ENCODE results near the gene PCBP4. TPM values are rescaled to one million over a fixed set of nuclear protein-coding genes. Genes with fewer than 3 reads are reported as not detected.

The PCBP4 gene
- total and polyA plus RNA-seq, 2 donors (not counting 1 experiment from before 2014, with no cell fraction given): 15.3 to 25.6 TPM

DNA sequence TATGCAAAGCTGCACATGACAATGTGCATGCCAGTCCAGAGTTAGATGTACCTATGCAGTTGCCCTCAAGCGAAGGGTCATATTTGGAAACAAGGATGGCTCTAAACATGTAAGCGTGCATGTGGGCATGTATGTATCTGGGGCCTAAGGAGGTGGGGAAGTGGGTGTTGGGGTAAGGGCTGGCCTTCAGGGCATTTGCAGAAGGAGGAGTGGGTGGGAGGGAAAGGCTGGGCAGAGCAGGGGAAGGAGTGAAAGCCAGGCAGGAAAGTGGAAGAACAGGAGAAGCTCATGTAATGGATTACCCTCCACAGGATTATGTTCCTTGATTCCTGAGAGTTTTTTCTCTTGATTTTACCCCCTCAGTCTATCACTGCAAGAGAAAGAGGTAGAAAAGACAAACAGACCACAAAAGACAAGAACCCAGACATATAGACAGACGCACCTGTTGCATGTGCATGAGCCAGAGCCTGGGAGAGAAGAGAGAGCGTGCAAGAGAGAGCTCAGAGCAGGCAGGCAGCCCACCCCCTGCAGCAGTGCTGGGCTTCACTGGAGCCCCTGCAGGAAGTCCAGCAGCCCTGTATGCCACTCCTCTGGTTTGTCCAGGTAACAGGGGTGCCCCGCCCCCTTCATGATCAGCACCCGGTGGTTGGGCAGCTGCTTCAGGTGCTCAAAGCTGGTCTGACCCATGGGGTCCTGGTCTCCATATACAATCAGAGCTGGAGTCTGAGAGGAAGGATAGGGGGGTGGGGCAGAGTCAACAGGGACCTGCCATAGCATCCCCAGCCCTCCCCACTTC, 1.8 kb upstream of the PCBP4 start:
- Histone ChIP-seq H3K9me3 (ENCODE audit: control extremely low read depth in 1 of 3, control insufficient read depth in 2 of 3, insufficient read depth in 1 of 3, low read length in 2 of 3) (no peaks in the 10 kb centered on the region), H3K4me3 (ENCODE audit: control extremely low read depth in 1 of 5, extremely low read depth in 1 of 5, insufficient read depth in 1 of 5, low read depth in 2 of 5, low read length in 4 of 5) (no peak overlapping the region), H2AFZ (ENCODE audit: insufficient read depth, low read depth, low read length, poor library complexity, severe bottlenecking) (no peak overlapping the region), H3K9ac (ENCODE audit: low read length) (no peak overlapping the region), H3K27me3 (replicated peaks in 1 of 4; ENCODE audit: control extremely low read depth in 1 of 4, control insufficient read depth in 3 of 4, insufficient read depth in 4 of 4, low read length in 3 of 4) (no peaks in the 10 kb centered on the region), H3K79me2 (ENCODE audit: control insufficient read depth, insufficient read depth, low read length) (peaks cover 13% of the 10 kb centered on the region), H3K4me2 (replicated peaks; ENCODE audit: low read depth, low read length, poor library complexity, severe bottlenecking) (peak overlapping the region; percentile 99), H4K20me1 (ENCODE audit: control insufficient read depth, insufficient read depth, low read length, poor library complexity, severe bottlenecking) (no peaks in the 10 kb centered on the region), H3K4me1 (ENCODE audit: control insufficient read depth in 2 of 2, insufficient read depth in 2 of 2, low read length in 2 of 2) (peaks cover 7 to 28% of the 10 kb centered on the region in 2 donors), H3K36me3 (replicated peaks in 1 of 2; ENCODE audit: control extremely low read depth in 1 of 2, control insufficient read depth in 1 of 2, extremely low read depth in 1 of 2, insufficient read depth in 2 of 2, low read length in 1 of 2) (peaks cover 0 to 3% of the 10 kb centered on the region in 2 experiments), H3K27ac (ENCODE audit: low read length in 2 of 2) (no peak overlapping the region)
- 96% methylated on average over 6 of the region's 6 CpGs for WGBS (ENCODE audit: insufficient coverage)
- DNase-seq: no peak
- Mint-ChIP-seq H3K4me3 (peak overlapping the region; percentile 88), H3K9me3 (ENCODE audit: insufficient read depth) (no peaks in the 10 kb centered on the region), H3K27me3 (no peaks in the 10 kb centered on the region), H3K4me1 (peaks cover 29% of the 10 kb centered on the region), H3K27ac (peak overlapping the region; percentile 61)
- intact Hi-C loops (cut with micrococcal nuclease): no loop called here
- ChIA-PET CTCF (interaction anchor here (1.2 to 2.6 kb wide), 3 partner anchors 14 to 27 kb away, joined by 3 to 14 read pairs (median 7); partner anchors contain the start of genes PARP3 and RRP9), POLR2A (interaction anchor here (1.4 kb wide), 1 partner anchor 9 kb away, joined by 3 read pairs; no protein-coding TSS in a partner anchor)
- ATAC-seq (ENCODE audit: low read depth): no peak
- TF ChIP-seq, protein P1, sequence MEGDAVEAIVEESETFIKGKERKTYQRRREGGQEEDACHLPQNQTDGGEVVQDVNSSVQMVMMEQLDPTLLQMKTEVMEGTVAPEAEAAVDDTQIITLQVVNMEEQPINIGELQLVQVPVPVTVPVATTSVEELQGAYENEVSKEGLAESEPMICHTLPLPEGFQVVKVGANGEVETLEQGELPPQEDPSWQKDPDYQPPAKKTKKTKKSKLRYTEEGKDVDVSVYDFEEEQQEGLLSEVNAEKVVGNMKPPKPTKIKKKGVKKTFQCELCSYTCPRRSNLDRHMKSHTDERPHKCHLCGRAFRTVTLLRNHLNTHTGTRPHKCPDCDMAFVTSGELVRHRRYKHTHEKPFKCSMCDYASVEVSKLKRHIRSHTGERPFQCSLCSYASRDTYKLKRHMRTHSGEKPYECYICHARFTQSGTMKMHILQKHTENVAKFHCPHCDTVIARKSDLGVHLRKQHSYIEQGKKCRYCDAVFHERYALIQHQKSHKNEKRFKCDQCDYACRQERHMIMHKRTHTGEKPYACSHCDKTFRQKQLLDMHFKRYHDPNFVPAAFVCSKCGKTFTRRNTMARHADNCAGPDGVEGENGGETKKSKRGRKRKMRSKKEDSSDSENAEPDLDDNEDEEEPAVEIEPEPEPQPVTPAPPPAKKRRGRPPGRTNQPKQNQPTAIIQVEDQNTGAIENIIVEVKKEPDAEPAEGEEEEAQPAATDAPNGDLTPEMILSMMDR (IDR thresholded peaks at IDR 0.05): no peak
- TF ChIP-seq EZH2 (IDR thresholded peaks at IDR 0.05; ENCODE audit: borderline replicate concordance, insufficient read depth, low read depth, low read length, poor library complexity, severe bottlenecking): no peak

Measured in B cell (primary cell).